Activated T-cell treated with anti-CD3 and anti-CD28 coated beads, Interleukin-2, amount 50 U/mL, for 48 hours (primary cell): ENCODE measurements around the gene FIGNL1.

Experiments used
- DNase-seq, 2 experiments: peaks; one replicate each; pipeline ENCODE4 v3.0.0-alpha.2; 2020

The FIGNL1 gene

DNA sequence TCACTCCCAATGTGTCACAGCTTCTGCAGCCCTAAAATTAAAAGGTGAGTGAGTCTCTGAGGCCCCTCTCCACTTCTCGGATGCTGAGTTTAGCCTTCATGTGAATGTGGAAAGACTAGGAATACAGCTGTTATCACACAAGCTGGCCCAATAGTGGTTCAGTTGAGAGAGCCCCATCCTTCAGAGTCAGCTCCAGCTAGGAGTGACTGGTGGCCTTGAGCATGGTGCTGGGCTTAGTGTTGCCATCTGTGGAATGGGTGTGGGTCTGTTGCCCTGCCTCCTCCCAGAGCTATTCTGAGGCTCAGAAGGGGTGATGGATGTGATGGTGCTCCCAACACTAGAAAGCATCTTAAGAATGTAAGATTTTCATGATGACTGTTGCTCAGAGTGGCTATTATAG is 55.8 kb downstream of the FIGNL1 start:
- no peak for DNase-seq
